Fibroblast of mammary gland (primary cell): Measurements from ENCODE around the gene TMEM140.
"Not testable (repeated sequence)": the region's sequence is repeated elsewhere in the genome, so short reads cannot be mapped to it uniquely, and the experiment has no call there.

ENCODE experiments used
- DNase-seq: peaks from one replicate; pipeline ENCODE4 v3.0.0-alpha.2; 2010; ENCODE audit warnings: low read depth
- H3K4me3 ChIP-seq: 2 replicates; pipeline ENCODE4 v1.5.1; 2011; ENCODE audit warnings: low read depth, mild to moderate bottlenecking, low read length, moderate library complexity; ENCODE audit not compliant: control insufficient read depth
- TF ChIP-seq, protein P1 (sequence below): conservative IDR thresholded peaks from 2 replicates; pipeline ENCODE4 v1.5.1; 2011; ENCODE audit warnings: low read depth, low read length, inconsistent platforms; ENCODE audit not compliant: control insufficient read depth, insufficient read depth

Gene TMEM140

DNA sequence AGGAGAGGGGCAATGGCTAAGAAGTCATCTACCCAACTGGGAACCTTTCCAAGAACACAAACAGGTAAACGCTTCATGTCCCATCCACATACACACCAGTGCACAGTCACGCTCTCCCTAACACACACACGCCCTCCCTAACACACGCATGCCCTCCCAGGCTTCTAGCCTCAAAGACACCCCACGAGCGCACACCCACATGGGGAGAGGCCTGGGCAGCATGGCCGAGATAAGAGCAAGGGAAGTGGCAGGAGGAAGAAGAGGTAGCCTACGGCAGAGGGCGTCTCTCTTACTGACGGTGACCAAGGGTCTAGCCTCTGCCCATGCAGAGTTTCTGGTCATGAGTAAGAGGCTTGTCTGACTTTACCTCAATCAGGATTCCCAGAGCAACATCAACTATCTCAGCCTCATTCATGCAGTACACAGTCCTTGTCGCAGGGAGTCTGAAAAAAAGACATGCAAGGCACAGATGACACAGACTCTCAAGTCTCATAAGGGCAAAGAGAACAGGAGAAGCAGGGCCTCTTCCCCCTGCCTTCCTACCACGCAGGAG is 19.6 kb downstream of the TMEM140 start:
- TF ChIP-seq, protein P1, sequence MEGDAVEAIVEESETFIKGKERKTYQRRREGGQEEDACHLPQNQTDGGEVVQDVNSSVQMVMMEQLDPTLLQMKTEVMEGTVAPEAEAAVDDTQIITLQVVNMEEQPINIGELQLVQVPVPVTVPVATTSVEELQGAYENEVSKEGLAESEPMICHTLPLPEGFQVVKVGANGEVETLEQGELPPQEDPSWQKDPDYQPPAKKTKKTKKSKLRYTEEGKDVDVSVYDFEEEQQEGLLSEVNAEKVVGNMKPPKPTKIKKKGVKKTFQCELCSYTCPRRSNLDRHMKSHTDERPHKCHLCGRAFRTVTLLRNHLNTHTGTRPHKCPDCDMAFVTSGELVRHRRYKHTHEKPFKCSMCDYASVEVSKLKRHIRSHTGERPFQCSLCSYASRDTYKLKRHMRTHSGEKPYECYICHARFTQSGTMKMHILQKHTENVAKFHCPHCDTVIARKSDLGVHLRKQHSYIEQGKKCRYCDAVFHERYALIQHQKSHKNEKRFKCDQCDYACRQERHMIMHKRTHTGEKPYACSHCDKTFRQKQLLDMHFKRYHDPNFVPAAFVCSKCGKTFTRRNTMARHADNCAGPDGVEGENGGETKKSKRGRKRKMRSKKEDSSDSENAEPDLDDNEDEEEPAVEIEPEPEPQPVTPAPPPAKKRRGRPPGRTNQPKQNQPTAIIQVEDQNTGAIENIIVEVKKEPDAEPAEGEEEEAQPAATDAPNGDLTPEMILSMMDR, result no peak
- H3K4me3 ChIP-seq, result no peak overlapping the region
- DNase-seq, result no peak

DNA sequence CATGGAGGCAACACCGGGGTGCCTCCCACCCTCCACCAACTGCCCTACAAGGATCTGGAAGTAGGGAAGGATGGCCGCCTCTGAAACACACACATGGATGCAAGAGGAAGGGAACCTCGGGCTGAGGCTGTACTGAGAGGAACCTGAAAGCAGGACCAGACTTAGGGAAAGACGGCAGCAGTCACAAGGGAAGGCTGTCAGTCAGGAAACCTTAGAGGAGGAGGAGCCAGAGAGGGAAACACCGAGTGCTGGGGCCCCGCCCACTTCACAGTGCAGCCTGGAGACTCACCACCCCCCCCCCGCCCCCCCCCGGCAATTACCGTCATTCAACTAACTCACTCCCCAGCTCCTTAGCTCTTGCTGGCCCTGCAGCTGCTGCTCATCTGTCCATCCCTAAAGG is 20.1 kb downstream of the TMEM140 start:
- no peak overlapping the region for H3K4me3 ChIP-seq
- no peak for DNase-seq
- TF ChIP-seq, protein P1, result no peak

DNA sequence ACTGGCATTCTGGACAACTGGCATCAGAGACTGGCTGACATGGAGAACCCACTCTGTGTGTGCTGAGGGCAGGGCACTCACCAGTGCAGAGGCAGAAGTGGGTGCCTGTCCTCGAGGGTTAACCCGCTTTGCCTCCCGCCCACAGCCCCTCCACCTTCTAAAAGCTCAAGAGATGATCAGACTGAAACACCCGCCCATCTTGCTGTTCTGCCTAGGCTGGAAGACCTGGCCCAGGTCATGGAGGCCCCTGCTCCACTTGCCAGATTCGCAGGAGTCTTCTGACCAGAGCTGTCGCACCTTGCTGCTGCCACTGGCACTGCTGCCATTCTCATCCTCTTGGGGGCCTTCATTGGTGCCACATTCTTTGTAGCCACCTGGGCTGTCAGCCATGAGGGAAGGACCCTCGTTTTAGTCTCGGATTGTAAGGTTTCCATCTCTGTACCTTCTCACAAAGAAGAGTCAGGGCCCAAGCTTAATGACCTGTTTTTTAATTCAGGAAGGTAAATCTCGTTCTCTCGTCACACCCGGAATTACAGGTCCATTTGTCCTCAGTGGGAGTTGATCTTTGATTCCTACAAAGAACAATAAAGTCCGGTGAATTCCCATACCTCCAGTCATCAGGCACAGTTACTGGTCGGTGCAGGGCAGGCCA is 20.7 kb downstream of the TMEM140 start:
- no peak for DNase-seq
- TF ChIP-seq, protein P1, result no peak
- no peak overlapping the region for H3K4me3 ChIP-seq

DNA sequence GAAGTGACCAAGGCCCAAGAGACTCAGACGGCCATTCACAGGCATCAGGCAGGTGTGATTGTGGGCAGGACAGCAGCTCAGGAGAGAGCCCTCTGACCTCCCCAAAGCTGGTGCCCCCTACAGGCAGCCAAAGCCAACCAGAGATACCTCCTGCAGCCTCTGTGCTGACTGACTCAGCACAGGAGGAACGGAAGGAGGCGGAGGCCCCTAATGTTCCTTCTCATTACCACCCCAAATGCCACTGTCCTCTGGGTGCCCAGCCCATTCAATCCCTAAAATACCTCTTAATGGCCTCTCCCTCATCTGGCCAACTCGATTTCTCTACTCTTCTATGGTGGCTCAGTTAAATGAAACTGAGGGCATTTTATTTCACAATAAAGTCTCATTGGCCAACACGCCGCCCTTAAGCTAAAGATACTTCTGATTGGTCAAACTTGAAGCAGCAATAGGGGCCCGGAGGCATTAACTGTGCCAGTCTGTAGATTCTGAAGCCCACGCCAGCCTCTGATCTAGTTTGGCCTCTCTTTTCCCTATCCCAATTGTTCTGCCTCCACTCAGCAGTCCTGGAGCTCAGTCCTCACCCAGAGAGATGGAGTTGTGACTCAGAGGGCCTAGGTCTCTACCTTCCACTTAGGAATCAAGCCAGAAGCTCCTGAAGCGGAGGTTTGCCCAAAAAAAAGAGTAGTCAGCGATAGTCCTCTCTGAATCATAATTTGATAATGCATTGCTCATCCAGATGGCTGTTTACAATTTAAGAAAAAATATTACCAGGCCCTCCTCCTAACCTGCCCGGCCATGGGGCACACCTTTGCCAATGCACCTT is 21.5 kb downstream of the TMEM140 start:
- DNase-seq, result peak; percentile 65
- peak overlapping the region; percentile 75 for H3K4me3 ChIP-seq
- TF ChIP-seq, protein P1, result peak; percentile 45

DNA sequence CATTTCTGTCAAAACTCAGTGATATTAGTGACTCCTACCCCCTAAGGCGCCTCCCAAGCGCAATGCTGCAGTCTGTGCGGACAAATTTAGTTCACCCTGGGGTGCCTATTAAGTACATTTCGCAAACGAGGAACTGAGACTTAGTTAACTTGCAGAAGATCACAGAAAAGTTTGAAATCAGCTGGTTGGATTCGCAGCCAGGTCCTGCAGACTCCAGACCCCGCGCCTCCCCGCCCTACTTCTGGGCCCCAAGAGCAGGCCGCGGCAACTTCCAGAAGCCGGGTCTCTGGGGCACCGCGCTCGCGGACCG is 22.0 kb downstream of the TMEM140 start:
- peak overlapping the region; percentile 75 for H3K4me3 ChIP-seq
- TF ChIP-seq, protein P1, result no peak
- DNase-seq, result peak; percentile 35

DNA sequence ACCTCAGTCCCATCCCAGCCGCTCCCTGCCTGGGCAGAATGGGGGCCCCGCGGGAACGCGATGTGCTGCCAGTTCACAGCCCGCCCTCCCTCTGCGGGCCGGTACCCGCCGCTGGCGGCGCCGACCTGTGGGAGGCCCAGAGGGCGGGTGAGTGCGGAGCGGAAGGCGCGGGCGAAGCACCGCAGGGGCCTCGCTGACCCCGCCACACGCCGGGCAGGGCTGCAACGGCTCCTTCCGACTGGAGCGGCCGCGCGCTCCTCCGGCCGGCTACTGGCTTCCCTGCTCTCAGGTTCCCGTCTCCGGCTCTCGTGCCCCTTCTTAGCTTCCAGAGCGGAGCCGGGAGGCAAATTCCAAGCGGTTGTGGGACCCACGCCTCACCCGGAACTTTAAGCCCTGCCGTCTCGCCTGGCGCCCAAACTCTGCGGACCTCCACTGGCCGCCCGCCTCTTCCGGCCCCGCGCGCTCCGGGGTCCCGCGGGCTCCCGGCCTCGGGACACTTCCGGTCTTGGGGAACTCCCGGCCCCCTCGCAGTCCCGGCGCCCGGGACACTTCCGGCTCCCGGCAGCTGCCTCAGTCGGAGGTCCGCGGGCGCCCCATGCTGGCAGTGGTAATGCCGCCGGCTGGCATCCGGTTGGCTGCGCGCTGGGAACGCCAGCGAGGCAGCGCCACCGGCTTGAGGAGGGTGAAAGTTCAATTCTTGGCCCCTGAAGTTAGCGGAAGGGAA is 22.6 kb downstream of the TMEM140 start, which contains the start of gene CYREN:
CYREN (minus strand) TSS at position 434 of the 724 bp plus-strand sequence. CDS start 1,785 bp downstream, outside the sequence.
- TF ChIP-seq, protein P1, result peak; percentile 33
- peak; percentile 89 for DNase-seq
- H3K4me3 ChIP-seq, result peak within 1 kb of the TSS; percentile 75

DNA sequence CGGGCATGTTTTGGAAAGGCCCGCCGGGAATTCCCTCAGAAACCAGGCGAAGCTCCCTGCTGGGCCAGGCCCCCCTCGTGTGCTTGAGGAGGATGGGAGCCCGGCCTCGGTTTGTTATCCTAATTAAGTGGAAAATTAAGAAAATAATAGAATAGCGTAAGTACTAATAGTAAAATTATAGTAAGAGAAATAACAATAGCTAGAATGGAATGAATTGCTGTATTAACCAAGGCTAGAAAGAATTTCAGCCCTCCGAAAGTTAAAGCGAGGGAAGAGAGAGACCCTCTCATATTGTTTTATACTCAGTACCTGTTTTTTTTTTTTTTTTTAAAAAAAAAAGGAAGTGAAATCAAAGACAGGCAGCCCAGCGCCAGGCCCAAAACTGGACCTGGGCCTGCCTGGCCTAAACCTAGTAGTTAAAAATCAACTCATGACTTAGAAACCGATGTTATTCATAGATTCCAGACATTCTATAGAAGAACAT is 23.2 kb downstream of the TMEM140 start:
- not testable (repeated sequence) for DNase-seq
- peak overlapping the region; percentile 75 for H3K4me3 ChIP-seq

DNA sequence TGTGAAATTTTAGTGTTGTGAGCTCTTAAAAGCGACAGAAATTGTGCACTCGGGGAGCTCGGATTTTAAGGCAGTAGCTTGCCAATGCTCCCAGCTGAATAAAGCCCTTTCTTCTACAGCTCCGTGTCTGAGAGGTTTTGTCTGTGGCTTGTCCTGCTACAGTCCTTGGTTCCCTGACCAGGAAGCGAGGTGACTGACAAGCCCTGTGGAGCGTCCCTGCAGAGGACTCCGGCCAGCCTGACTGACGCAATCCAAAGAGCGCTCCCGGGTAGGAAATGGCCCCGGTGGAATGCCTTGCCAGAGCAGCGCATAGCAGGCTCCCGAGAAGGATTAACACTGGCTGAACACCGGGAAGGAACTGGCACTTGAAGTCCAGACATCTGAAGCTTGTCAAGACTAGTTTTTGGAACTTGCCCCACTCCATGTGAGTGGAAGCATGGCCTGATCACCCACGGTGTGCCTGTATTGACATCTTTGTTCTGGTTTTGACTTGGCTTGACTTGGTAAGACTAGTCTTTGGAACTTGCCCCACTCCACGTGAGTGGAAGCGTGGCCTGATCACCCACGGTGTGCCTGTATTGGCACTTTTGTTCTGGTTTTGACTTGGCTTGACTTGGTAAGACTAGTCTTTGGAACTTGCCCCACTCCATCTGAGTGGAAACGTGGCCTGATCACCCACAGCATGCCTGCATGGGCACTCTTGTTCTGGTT is 23.9 kb downstream of the TMEM140 start:
- not testable (repeated sequence) for H3K4me3 ChIP-seq
- DNase-seq, result peak; percentile 39

DNA sequence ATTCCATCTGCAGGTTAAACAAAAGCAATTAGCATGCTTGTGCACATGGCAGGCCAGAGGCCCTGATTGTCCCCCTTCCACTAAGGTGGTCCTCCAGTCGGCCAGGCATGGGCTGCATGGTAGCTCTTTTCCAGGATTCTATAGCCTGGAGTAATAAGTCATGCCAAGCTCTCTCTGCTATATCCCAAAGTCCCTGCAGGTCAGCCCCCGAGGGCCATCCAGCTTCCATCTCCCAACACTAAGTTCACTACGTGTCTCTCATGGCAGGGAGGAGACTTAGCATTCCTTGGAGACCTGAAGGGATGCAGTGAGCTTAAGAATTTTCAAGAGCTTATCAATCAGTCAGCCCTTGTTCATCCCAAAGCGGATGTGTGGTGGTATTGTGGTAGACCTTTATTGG is 26.0 kb downstream of the TMEM140 start:
- not testable (repeated sequence) for H3K4me3 ChIP-seq, DNase-seq
